ENCODE data around the gene SMPD3. TPM values are rescaled to one million over a fixed set of nuclear protein-coding genes. Genes with fewer than 3 reads are reported as not detected.

Gene SMPD3
- total and polyA plus RNA-seq, 7 donors: 0.49 to 29.7 (median 2.8) TPM

DNA sequence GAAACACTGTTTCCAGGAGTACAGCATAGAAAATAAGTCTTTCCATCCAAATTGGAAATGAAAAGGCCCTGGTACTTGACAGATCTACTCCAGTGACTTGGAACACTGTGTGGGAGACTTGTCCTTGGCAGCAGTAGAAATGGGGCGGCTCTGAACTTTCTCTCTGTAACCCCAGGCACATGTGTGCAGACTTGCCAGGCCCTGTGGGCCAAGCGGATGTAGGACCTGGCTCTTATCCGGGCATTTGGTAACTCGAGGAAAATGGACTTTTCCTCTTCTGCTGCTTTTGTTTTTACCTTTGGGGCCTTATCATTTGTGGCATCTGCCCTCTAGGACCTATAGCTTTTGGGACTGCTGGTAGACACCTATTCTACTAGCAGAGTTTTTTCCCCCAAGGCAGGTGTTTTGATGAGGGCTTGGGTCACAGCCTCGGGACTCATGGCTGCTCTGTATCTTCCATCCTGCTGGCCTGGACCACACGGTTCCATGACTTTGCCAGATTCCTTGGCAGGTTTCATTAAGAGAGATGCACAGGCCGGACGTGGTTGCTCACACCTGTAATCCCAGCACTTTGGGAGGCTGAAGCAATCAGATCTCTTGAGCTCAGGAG lies 43.5 kb downstream of the SMPD3 start:
- intact Hi-C loops (cut with DNase I): no loop called here
- 82% methylated on average over 8 of the region's 8 CpGs for WGBS, 2 donors
- DNase-seq: no peak
- Histone ChIP-seq H3K9me3 (no peaks in the 10 kb centered on the region), H3K27ac (no peak overlapping the region), H3K4me3 (no peak overlapping the region), H3K27me3 (peaks cover 0 to 6% (median under 1%) of the 10 kb centered on the region in 3 donors), H3K4me1 (peaks cover 0 to 10% (median 9%) of the 10 kb centered on the region in 4 donors), H3K36me3 (no peaks in the 10 kb centered on the region)
- no peak for TF ChIP-seq POLR2AphosphoS5 (IDR thresholded peaks at IDR 0.05)
- TF ChIP-seq, protein P1, sequence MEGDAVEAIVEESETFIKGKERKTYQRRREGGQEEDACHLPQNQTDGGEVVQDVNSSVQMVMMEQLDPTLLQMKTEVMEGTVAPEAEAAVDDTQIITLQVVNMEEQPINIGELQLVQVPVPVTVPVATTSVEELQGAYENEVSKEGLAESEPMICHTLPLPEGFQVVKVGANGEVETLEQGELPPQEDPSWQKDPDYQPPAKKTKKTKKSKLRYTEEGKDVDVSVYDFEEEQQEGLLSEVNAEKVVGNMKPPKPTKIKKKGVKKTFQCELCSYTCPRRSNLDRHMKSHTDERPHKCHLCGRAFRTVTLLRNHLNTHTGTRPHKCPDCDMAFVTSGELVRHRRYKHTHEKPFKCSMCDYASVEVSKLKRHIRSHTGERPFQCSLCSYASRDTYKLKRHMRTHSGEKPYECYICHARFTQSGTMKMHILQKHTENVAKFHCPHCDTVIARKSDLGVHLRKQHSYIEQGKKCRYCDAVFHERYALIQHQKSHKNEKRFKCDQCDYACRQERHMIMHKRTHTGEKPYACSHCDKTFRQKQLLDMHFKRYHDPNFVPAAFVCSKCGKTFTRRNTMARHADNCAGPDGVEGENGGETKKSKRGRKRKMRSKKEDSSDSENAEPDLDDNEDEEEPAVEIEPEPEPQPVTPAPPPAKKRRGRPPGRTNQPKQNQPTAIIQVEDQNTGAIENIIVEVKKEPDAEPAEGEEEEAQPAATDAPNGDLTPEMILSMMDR (IDR thresholded peaks at IDR 0.05): no peak
- TF ChIP-seq POLR2A (IDR thresholded peaks at IDR 0.05): no peak

DNA sequence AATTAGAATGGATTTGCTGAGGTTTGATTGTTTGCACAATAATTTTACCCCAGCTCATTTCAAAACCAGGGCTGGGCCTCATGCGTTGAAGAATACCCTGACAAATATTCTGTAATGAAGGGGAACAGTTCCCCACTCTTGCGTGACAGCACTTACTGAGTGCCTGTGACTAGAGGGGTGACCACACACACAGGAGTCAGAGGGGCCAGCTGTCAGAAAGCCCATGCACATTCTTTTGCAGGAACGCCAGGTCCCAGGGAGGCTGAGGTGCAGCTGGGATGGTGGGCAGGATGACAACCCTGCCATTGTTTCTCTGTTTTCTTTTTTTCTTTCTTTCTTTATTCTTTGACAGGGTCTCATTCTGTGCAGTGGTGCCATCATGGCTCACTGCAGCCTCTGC lies 44.6 kb downstream of the SMPD3 start:
- no peak overlapping the region for H3K27ac ChIP-seq
- no peaks in the 10 kb centered on the region for H3K27me3 ChIP-seq
- H3K4me1 ChIP-seq: peaks cover 0 to 10% (median 9%) of the 10 kb centered on the region in 4 donors
- intact Hi-C loops (cut with DNase I): no loop called here
- no peak for TF ChIP-seq POLR2AphosphoS5 (IDR thresholded peaks at IDR 0.05)
- TF ChIP-seq, protein P1 (IDR thresholded peaks at IDR 0.05): no peak
- H3K36me3 ChIP-seq: no peaks in the 10 kb centered on the region
- no peaks in the 10 kb centered on the region for H3K9me3 ChIP-seq
- H3K4me3 ChIP-seq: no peak overlapping the region
- no peak for DNase-seq
- 88 to 94% methylated on average over 3 of the region's 3 CpGs for WGBS, 2 donors

DNA sequence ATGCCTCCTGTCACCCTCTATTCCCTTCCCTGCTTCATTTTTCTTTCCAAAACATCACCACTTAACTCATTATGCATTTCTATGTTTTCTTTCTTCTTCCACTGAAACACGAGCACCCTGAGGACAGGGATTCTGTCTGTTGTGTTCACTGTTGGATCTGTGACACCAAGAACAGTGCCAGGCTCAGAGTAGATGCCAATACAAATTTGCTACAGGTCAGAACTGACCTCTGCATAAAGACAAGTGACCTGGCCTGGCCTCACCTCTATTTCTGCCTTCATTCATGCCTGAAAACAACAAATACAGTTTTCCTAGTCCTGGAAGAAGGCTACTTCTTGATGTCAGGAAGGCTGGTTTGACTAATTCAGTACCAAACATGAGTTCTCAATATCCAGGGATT lies 45.1 kb downstream of the SMPD3 start:
- DNase-seq: no peak

GRCh38 chr16:68402748-68403040 lies 45.6 kb downstream of the SMPD3 start:
- 91 to 92% methylated on average over 3 of the region's 3 CpGs for WGBS, 2 donors
- intact Hi-C loops (cut with DNase I): no loop called here
- H3K27me3 ChIP-seq: no peaks in the 10 kb centered on the region

More for the DNA sequence above, 45.1 kb downstream of the SMPD3 start:
- Histone ChIP-seq H3K9me3 (no peaks in the 10 kb centered on the region), H3K27ac (no peak overlapping the region), H3K36me3 (no peaks in the 10 kb centered on the region), H3K4me3 (no peak overlapping the region), H3K27me3 (no peaks in the 10 kb centered on the region), H3K4me1 (peaks cover 0 to 10% (median 9%) of the 10 kb centered on the region in 4 donors)
- TF ChIP-seq POLR2AphosphoS5 (IDR thresholded peaks at IDR 0.05) (no peak), POLR2A (IDR thresholded peaks at IDR 0.05) (no peak), EP300 (IDR thresholded peaks at IDR 0.05) (no peak)
- TF ChIP-seq, protein P1 (IDR thresholded peaks at IDR 0.05): no peak
- 42 to 81% methylated on average over 1 of the region's 1 CpG for WGBS, 2 donors
- intact Hi-C loops (cut with DNase I): no loop called here

More at GRCh38 chr16:68402748-68403040, 45.6 kb downstream of the SMPD3 start:
- Histone ChIP-seq H3K27ac (no peak overlapping the region), H3K4me1 (peaks cover 0 to 10% (median 9%) of the 10 kb centered on the region in 4 donors), H3K4me3 (no peak overlapping the region), H3K36me3 (no peaks in the 10 kb centered on the region), H3K9me3 (no peaks in the 10 kb centered on the region)
- DNase-seq: no peak
- TF ChIP-seq POLR2A (IDR thresholded peaks at IDR 0.05) (no peak), POLR2AphosphoS5 (IDR thresholded peaks at IDR 0.05) (no peak), EP300 (IDR thresholded peaks at IDR 0.05) (no peak)
- TF ChIP-seq, protein P1 (IDR thresholded peaks at IDR 0.05): no peak

All from sigmoid colon (tissue), 7 donors.